ENCODE results near the gene EXOC8. TPM values are rescaled to one million over a fixed set of nuclear protein-coding genes. Genes with fewer than 3 reads are reported as not detected.

EXOC8 gene
- total and polyA plus RNA-seq, 2 donors (not counting 3 experiments of a cell fraction or from before 2014, with no cell fraction given), result 2.8 to 13.2 TPM

GRCh38 chr1:231338270-231339128 is 847 bp upstream of the EXOC8 start, which contains the start of gene SPRTN:
Gene SPRTN, plus strand, starts transcription at chr1:231338293. Its CDS starts 91 bp downstream, at chr1:231338384.
- peaks cover 42% of the 10 kb centered on the region for H3K4me1 ChIP-seq (ENCODE audit: control insufficient read depth, extremely low read depth, insufficient read depth, low read length)
- H4K20me1 ChIP-seq (replicated peaks; ENCODE audit: control insufficient read depth, extremely low read depth, insufficient read depth, low read length), result no peaks in the 10 kb centered on the region
- no peak for TF ChIP-seq POLR2A (IDR thresholded peaks at IDR 0.05; ENCODE audit: low read depth, low read length)
- TF ChIP-seq CTCF (IDR thresholded peaks at IDR 0.05; ENCODE audit: extremely low read depth in 1 of 2, insufficient read depth in 1 of 2, low read depth in 1 of 2, low read length in 2 of 2), result no peak
- no peak for TF ChIP-seq JUN (IDR thresholded peaks at IDR 0.05; ENCODE audit: borderline replicate concordance, insufficient read depth, insufficient read length, low read depth)
- TF ChIP-seq FOS (IDR thresholded peaks at IDR 0.05; ENCODE audit: borderline replicate concordance, insufficient read depth, low read length), result no peak
- no peak for TF ChIP-seq EZH2 (IDR thresholded peaks at IDR 0.05; ENCODE audit: borderline replicate concordance, low read depth, low read length, severe bottlenecking)
- TF ChIP-seq MYC (IDR thresholded peaks at IDR 0.05; ENCODE audit: low read depth, low read length), result no peak
- TF ChIP-seq POLR2AphosphoS5 (IDR thresholded peaks at IDR 0.05; ENCODE audit: insufficient read depth, low read depth, low read length), result peak; percentile 54
- TF ChIP-seq GATA2 (IDR thresholded peaks at IDR 0.05; ENCODE audit: insufficient read depth, insufficient read length, low read depth, low read length), result no peak
- intact Hi-C loops (cut with micrococcal nuclease), result loop anchor here (1.0 to 10.0 kb wide), 3 partner anchors 14 to 361 kb away; partner anchors contain the start of genes ARV1 and TTC13
- peak within 1 kb of the TSS; percentile 84 for H3K4me2 ChIP-seq (ENCODE audit: insufficient read depth, low read length)
- H3K9me1 ChIP-seq (replicated peaks; ENCODE audit: control insufficient read depth, extremely low read depth, insufficient read depth, low read length), result no peaks in the 10 kb centered on the region
- H3K79me2 ChIP-seq (ENCODE audit: control insufficient read depth, insufficient read depth, low read length), result peaks cover 58% of the 10 kb centered on the region
- ChIA-PET POLR2A (interaction anchor here (0.6 to 1.6 kb wide), 9 partner anchors 10 to 384 kb away, joined by 3 to 7 read pairs (median 3); no protein-coding TSS in a partner anchor), CTCF (interaction anchor here (1.0 to 2.2 kb wide), 18 partner anchors 12 to 264 kb away, joined by 3 to 11 read pairs (median 6); partner anchors contain the start of gene EGLN1)
- H3K36me3 ChIP-seq (ENCODE audit: control insufficient read depth in 2 of 2, extremely low read depth in 1 of 2, insufficient read depth in 2 of 2, low read length in 2 of 2), result peaks cover under 1 to 2% of the 10 kb centered on the region in 2 experiments
- no peaks in the 10 kb centered on the region for H3K27me3 ChIP-seq (ENCODE audit: control insufficient read depth in 2 of 2, insufficient read depth in 2 of 2, low read length in 2 of 2)
- peak within 1 kb of the TSS; percentile 90 for H3K27ac ChIP-seq (ENCODE audit: insufficient read depth, low read depth, low read length)
- H3K9me3 ChIP-seq (replicated peaks; ENCODE audit: control insufficient read depth, insufficient read depth, low read length), result no peaks in the 10 kb centered on the region
- peak; percentile 43 for DNase-seq (ENCODE audit: low read depth, low spot score)
- BruUV-seq (replicated peaks), result TSS peak; percentile 67
- peak within 1 kb of the TSS; percentile 93 for H3K9ac ChIP-seq (replicated peaks; ENCODE audit: extremely low read depth, insufficient read depth, low read length)
- H3K4me3 ChIP-seq (replicated peaks in 1 of 3; ENCODE audit: insufficient read depth in 1 of 3, low read depth in 1 of 3, low read length in 3 of 3), result peak within 1 kb of the TSS; percentile 36 to 89 (median 70)
- no peak for FAIRE-seq
- dilution Hi-C loops (cut with MboI; ENCODE audit: extremely low pct_ligation_motif_present, low sequenced_read_pairs), result no loop called here
- peak within 1 kb of the TSS; percentile 22 for H2AFZ ChIP-seq (ENCODE audit: low read depth, low read length)

Measured in endothelial cell of umbilical vein (primary cell).